SK-N-MC (cell line): ENCODE measurements around the gene ASTN2.

Experiments used
- EZH2 ChIP-seq: fragments of 200-600 bp; sonication (generic); IDR thresholded peaks from one replicate; pipeline ENCODE4 v1.6.1; 2017; ENCODE audit warnings: antibody characterized with exemption
- FOXP2 ChIP-seq: optimal IDR thresholded peaks from 2 replicates; pipeline ENCODE3; 2011; ENCODE audit warnings: mild to moderate bottlenecking, moderate library complexity; ENCODE audit not compliant: insufficient read depth; ENCODE audit errors: extremely low read length, control extremely low read depth
- POLR2AphosphoS5 ChIP-seq: IDR thresholded peaks from 2 replicates; pipeline ENCODE4 v1.6.1; 2012; ENCODE audit warnings: mild to moderate bottlenecking, low read depth, low read length, borderline replicate concordance

- no peak for TF ChIP-seq EZH2
- no peak for TF ChIP-seq POLR2AphosphoS5
- no peak for TF ChIP-seq FOXP2
Measured at GRCh38 chr9:116900543-116900942, 514.3 kb downstream of the ASTN2 start.
